ENCODE results near the gene SIPA1.

- TF ChIP-seq CTCF (conservative IDR thresholded peaks at IDR 0.05; ENCODE audit: low read depth, low read length) (no peak), EZH2 (IDR thresholded peaks at IDR 0.05; ENCODE audit: borderline replicate concordance, low read depth, low read length, poor library complexity, severe bottlenecking) (no peak)
Measured at GRCh38 chr11:65652511-65653228, 14.8 kb downstream of the SIPA1 start.
